Rectal smooth muscle tissue (tissue), 1 donor: ENCODE results near the gene GPR84.

ENCODE experiments used
- H3K27ac ChIP-seq: one replicate; pipeline ENCODE4 v1.7.0; 2013; ENCODE audit warnings: low read depth, low read length, inconsistent platforms
- H3K27me3 ChIP-seq: one replicate; pipeline ENCODE4 v1.7.0; 2013; ENCODE audit warnings: low read length; ENCODE audit not compliant: control insufficient read depth, insufficient read depth
- H3K36me3 ChIP-seq: one replicate; pipeline ENCODE4 v1.7.0; 2013; ENCODE audit warnings: low read length; ENCODE audit not compliant: control insufficient read depth, insufficient read depth
- H3K4me1 ChIP-seq: one replicate; pipeline ENCODE4 v1.7.0; 2013; ENCODE audit warnings: low read length; ENCODE audit not compliant: control insufficient read depth, insufficient read depth
- H3K4me3 ChIP-seq: one replicate; pipeline ENCODE4 v1.7.0; 2013; ENCODE audit warnings: low read length
- H3K9ac ChIP-seq: one replicate; pipeline ENCODE4 v1.7.0; 2013; ENCODE audit warnings: low read length

GPR84 gene

DNA sequence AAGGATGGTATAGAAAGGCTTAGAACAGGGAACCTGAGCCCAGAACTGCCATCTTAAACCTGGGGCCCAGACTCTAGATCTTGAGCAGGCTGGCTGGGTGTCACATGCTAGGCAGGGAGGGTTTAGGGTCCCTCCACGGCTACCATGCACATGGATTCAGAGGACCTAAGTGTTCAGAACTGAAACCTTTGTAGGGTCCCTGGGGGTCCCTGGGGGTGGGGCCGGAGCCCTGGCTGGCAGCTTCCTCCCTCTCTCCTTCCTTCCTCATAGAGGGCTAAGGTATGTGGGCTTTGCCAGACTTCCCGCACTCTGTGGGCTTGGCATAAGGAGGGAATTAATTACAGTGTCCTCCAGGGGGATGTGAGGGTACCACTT lies 24.8 kb upstream of the GPR84 start:
- no peaks in the 10 kb centered on the region for H3K4me1 ChIP-seq

DNA sequence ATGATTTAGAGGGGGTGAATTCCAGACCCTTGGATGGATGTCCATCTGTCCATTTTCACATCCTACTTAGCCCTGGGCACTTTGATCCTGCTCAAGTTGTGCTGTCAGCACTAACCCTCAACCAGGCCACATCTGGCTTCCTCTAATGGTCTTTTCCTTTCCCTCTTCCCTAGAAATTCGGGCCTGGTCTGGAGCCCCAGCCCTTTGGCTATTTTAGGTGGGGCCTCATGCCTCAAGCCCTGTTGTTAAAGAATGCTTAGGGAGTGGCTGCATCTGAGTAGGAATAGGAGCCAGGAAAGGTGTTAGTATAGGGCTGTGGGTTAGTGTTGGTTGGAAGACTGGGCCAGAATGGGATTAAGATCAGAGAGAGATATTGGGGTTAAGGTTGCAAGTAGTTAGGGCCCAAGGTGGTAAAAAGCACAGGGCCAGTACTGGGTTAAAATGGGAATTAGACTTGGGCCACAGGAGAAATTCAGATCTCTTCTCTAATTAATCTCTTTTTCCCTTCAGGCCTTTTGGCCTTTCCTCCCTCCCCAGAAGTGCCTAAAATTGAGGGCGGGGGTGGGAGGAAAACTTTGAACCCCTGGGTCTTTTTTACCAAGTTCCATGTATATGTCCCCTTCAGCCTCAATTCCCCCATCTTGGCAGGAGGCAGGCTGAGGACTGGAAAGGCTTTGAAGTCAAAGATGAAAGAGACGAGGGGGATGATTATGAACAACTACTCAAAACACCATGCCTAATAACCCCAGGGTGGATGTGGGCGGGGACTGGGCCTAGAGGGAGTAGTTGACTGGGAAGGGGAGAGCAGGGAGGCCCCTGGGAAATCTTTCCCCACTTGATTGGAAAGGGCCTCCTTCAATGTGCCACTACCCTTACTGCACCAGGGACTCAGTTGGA lies 24.2 kb upstream of the GPR84 start:
- H3K4me1 ChIP-seq: no peaks in the 10 kb centered on the region
- H3K27ac ChIP-seq: no peak overlapping the region
- no peaks in the 10 kb centered on the region for H3K36me3 ChIP-seq
- H3K4me3 ChIP-seq: no peak overlapping the region
- no peak overlapping the region for H3K9ac ChIP-seq
- H3K27me3 ChIP-seq: no peaks in the 10 kb centered on the region

More for the DNA sequence above, 24.8 kb upstream of the GPR84 start:
- Histone ChIP-seq H3K36me3 (peaks cover under 1% of the 10 kb centered on the region), H3K9ac (no peak overlapping the region), H3K4me3 (no peak overlapping the region), H3K27ac (no peak overlapping the region), H3K27me3 (no peaks in the 10 kb centered on the region)

DNA sequence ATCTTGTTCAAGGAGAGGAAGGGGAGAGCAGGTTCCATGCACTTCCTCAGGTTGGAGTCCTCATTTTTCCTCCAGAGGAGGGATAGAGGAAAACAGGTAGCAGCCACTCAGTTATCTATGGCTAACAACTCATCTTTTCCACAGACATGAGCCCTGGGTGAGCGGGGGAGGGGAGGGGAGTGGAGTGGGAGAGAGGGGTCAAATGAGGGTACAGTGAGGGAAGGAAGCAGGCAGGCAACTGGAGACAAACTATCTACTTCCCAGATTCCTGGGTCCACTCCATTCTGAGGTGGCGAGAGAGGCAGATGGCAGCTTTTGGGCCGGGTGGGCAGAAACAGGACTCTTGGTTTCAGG lies 22.8 kb upstream of the GPR84 start:
- no peak overlapping the region for H3K4me3 ChIP-seq
- H3K27ac ChIP-seq: no peak overlapping the region
- H3K4me1 ChIP-seq: no peaks in the 10 kb centered on the region
- H3K36me3 ChIP-seq: no peaks in the 10 kb centered on the region
- H3K27me3 ChIP-seq: no peaks in the 10 kb centered on the region
- H3K9ac ChIP-seq: no peak overlapping the region

DNA sequence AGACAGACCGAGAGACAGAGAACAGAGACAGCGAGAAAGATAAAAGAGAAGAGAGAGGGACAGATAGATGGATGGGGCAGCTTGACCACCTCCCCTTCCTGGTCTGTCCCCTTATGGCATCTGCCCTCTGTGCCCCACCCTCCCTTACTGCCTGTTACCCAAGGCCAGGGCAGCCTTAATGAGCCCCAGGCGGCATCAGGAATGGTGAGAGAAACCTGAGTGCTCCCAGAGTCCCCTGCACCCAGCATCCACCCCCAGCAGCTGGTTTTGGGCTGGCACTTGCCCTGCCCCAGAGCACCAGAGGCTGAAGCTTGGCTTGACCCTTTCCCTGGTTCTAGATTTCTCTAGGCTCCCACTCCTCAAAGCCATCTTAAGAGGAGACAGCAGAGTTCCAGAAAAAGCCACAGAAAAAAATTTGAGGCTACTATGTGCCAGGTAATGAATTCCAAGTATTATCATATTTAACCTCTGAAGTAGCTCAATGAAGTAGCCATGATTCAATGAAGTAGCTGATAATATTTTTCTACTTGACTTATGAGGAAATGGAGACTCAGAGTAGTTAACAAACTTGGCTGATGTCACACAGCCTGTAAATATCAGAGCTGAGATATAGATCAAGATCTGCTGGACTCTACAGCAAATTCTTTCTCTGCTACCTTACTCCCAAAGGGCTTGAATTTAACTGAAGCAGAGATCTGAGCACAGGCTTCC lies 22.3 kb upstream of the GPR84 start:
- H3K27ac ChIP-seq: no peak overlapping the region
- H3K4me1 ChIP-seq: no peaks in the 10 kb centered on the region
- no peak overlapping the region for H3K9ac ChIP-seq
- H3K27me3 ChIP-seq: no peaks in the 10 kb centered on the region
- H3K36me3 ChIP-seq: no peaks in the 10 kb centered on the region
- H3K4me3 ChIP-seq: no peak overlapping the region

DNA sequence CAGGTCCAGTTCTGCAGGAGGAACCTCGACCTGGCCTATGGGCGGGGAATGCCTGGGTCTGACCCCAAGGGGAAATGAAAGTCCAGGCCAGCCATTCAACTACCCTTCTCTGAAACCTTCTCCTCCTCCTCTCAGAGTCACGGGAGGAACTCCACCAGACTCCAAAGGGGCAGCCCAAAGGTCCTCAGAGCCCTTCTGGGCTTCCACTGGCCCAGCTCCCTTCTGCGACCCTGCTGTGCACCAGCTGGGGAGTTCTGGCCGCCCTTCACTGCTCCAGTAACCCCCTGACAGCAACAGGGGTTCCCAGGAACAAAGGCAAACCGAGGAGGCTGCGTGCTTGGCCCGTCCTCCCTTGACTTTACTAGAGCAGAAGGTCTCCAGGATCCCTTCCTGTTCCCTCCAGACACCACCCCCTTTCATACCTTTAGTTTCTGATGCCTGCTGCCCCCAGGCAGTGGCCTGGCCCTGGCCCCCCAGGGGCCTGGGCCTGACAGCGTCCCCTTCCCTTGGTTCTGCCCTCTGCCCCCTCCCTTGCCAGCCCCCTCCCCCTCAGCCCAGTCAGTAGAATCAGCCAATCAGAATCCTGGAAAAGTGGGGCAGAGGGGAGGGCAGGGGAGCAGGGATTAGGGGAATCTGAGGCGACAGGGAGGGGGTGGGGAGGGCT lies 21.1 kb upstream of the GPR84 start:
- Histone ChIP-seq H3K27ac (no peak overlapping the region), H3K36me3 (no peaks in the 10 kb centered on the region), H3K9ac (no peak overlapping the region), H3K27me3 (no peaks in the 10 kb centered on the region), H3K4me1 (no peaks in the 10 kb centered on the region), H3K4me3 (no peak overlapping the region)

DNA sequence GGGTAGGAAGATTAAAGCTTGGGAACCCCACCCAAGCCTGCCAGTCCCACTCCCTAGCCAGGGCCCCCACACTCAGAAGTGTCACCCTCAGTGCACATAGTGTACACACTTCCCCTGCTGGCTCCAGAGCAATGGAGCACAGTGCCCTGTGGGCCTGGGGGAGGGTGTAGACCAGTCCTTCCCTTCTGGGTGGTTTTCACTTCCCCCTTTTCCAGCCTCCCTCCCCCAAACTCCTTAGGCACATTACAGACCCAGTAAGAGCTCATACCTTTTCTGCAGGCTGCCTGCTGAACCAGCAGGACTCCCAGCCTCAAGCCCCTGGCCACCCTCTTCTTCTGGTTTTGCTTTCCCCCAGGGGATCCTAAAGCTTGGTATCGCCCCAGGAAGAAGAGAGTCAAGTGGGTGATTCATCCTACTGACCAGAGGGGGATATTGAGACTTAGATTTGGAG lies 20.3 kb upstream of the GPR84 start, which contains the start of gene ZNF385A:
Gene ZNF385A, minus strand, starts transcription at position 143 of the 451 bp plus-strand sequence. CDS start 219 bp downstream, outside the sequence.
- Histone ChIP-seq H3K9ac (no peak within 1 kb of the TSS), H3K4me3 (peak within 1 kb of the TSS; percentile 1), H3K27me3 (no peaks in the 10 kb centered on the region), H3K27ac (no peak within 1 kb of the TSS), H3K36me3 (no peaks in the 10 kb centered on the region), H3K4me1 (no peaks in the 10 kb centered on the region)

DNA sequence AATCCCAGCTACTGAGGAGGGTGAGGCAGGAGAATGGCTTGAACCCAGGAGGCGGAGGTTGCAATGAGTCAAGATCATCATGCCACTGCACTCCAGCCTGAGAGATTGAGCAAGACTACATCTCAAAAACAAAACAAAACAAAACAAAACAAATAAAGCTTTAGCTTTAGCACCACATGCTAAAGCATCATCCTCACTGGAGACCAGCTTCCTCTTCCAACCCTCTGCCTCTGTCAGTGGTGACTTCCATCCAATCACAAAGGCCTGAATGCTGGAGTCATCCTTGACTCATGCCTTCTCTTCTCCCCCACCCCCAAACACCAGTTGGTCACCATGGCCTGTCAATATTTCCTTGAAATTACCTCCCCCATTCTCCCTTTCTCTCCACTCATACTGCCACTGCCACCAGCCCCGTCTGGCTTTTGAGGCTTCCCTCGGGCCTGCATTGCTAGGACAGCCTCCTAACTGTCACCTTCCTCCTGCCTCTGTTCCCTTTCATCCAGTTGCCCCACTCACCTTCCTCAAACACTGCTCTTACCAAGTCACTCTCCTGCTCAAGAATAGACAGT lies 18.8 kb upstream of the GPR84 start:
- Histone ChIP-seq H3K4me1 (peaks cover 3% of the 10 kb centered on the region), H3K27ac (no peak overlapping the region), H3K27me3 (no peaks in the 10 kb centered on the region), H3K4me3 (no peak overlapping the region), H3K36me3 (no peaks in the 10 kb centered on the region), H3K9ac (no peak overlapping the region)

DNA sequence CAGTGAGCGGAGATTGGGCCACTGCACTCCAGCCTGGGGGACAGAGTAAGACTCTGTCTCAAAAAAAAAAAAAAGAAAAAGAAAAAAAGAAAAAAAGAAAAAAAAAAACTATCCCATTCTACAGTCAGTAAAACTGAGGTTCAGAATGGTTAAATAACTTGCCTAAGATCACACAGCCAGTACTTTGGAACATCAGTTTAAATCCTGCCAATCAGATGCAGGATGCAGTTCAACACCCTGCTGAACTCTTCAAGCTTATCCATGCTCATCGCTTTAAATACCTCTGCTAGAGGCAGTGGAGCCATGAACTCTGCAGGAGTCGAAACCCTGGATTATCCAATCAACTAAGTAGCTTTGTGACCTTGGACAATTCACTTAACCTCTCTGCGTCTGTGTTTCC lies 16.9 kb upstream of the GPR84 start:
- Histone ChIP-seq H3K27me3 (no peaks in the 10 kb centered on the region), H3K4me3 (no peak overlapping the region), H3K36me3 (no peaks in the 10 kb centered on the region), H3K27ac (no peak overlapping the region), H3K9ac (no peak overlapping the region), H3K4me1 (peaks cover 3% of the 10 kb centered on the region)

DNA sequence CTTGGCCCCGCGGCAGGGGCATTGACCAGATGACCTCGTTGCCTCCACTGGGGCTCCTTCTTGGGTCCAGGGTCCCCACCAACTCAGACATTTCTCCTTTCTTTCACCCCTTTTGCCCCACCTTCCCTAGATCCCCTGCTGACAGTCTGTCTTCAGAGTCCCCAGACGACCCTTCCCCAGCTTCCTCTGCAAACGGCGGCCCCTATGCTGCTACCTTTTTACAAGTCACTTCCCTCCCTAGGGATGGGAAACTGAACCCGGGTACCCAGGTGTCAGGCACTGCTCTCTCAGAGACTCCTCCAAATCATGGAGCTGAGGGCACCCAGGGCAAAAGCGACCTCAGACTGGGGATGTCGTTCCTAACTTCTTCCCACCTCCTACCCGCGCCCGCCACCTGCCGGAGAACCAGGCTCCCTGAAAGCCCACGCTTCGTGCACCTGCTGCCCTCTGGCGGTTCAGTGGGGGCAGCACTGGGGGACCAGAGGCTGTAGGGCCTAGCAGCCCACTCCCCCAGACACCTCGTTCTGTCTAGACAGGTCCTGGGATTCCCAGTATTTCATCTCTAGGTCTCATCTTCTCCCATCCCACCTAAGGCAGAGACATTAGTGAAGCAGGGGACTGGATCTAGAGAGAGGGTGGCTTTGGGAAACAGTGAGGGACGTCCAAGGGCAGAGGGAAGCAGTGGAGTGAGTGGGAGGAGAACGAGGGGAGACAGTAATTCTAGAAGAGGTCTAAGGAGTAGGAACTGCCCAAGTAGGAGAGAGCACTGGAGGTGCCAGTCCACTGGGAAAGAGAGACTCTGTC lies 15.3 kb upstream of the GPR84 start:
- Histone ChIP-seq H3K27ac (peak overlapping the region; percentile 72), H3K27me3 (no peaks in the 10 kb centered on the region), H3K36me3 (no peaks in the 10 kb centered on the region), H3K4me1 (peaks cover 3% of the 10 kb centered on the region), H3K4me3 (peak overlapping the region; percentile 67), H3K9ac (no peak overlapping the region)

DNA sequence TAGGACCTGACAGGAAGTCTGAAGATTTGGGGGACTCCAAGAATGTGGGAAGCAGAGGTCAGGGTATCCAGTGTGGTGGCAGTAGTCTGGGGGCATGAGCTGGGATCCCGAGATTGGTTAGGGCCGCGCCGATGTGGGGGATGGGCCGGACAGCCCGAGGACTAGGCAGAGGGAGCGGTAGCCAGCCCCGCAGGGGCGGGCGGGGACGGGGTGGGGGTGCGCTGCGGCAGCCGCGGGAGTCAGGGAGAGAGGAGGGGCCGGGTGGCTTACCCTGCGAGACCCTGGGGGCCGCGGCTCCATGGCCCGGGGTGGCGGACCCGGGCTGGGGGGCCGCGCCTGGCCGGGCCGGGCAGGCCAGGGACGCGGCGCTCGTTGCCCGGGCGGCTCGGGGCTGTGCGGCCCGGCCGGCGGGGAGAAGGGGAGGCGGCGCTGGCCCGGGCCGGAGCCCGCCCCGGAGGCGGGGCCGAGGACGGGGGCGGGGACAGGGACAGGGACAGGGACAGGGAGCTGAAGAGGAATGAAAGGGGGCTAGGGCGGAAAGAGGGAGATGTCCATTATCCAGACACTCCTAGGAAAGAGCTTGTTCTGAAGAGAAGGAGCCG lies 14.6 kb upstream of the GPR84 start:
- no peak overlapping the region for H3K9ac ChIP-seq
- peak overlapping the region; percentile 67 for H3K4me3 ChIP-seq
- no peaks in the 10 kb centered on the region for H3K36me3 ChIP-seq
- H3K27me3 ChIP-seq: no peaks in the 10 kb centered on the region
- H3K4me1 ChIP-seq: peaks cover 3% of the 10 kb centered on the region
- peak overlapping the region; percentile 72 for H3K27ac ChIP-seq

DNA sequence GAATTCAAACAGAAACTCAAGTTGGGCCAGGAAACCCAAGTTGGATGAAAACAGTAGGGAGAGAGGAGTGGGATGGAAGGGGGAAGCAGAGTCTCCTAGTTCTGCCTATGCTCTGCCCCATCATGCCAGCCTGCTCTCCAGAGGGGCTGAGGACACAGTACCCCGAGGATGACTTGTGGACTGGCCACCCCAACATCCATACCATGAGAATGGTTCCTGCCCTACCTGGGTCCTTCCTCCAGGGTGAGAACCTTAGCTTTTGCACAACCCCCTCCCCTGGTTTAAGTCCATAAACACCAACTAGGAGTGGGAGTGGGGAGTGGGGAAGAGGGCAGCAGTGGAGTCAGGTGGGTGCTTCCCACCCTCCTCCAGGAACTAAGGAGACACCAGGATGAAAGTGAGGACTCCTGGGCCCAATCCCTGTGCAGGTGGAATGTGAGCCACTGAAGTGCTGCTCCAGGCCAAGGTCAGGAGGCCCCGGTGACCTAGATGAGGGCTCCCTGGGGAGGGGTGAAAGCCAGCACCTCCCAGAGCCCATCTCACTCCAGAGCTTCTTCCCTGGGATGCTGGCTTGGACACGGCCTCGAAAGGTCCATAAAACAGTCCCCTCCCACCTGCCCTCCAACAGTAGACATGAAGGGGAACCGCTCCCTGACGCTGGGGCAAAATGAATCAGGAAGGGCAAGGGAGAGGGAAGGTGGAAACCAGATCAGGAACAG lies 13.7 kb upstream of the GPR84 start:
- peaks cover 3% of the 10 kb centered on the region for H3K4me1 ChIP-seq
- H3K27me3 ChIP-seq: no peaks in the 10 kb centered on the region
- no peak overlapping the region for H3K27ac ChIP-seq
- H3K36me3 ChIP-seq: no peaks in the 10 kb centered on the region
- no peak overlapping the region for H3K9ac ChIP-seq
- peak overlapping the region; percentile 35 for H3K4me3 ChIP-seq
